GM12864 (cell line): ENCODE data around the gene ERRFI1.

Experiments used
- DNase-seq: peaks from one replicate; pipeline ENCODE4 v3.0.0-alpha.2; 2011; ENCODE audit warnings: low read depth
- H3K4me3 ChIP-seq: 2 replicates; pipeline ENCODE4 v1.5.1; 2011; ENCODE audit warnings: mild to moderate bottlenecking, low read depth, low read length, control low read depth
- TF ChIP-seq, protein P1 (sequence below): IDR thresholded peaks from 2 replicates; pipeline ENCODE4 v1.5.1; 2011; ENCODE audit warnings: low read depth, mild to moderate bottlenecking, moderate library complexity, low read length, control low read depth, inconsistent platforms; ENCODE audit errors: missing control alignments

Gene ERRFI1

DNA sequence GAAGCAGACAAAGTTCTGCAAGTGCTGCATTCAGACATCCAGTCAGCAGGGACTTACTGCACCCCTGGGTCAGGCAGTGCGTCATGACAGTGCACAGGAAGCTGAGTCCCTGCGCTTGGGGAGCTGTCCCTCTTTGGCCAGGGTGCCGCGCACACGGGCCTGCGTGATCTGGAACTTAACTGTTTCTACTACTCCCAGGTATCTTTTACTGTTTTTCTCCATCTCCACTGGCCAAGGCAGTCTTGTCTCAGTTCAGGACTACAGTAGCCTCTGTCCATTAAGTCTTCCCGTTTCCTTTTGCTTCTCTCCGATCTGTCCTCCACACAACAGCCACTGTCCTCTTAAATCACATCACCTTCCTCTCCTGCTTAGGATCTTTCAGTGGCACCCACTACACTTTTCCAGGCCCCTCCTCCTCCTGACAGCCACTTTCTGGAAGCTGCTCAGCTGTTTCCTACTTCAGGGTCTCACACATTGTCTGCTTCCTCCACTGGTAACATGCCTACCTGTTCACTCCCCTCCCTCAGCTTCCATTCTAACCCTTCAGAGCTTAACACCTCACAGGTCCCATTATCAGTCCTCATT is 15.9 kb downstream of the ERRFI1 start:
- DNase-seq = no peak
- H3K4me3 ChIP-seq = no peak overlapping the region
- TF ChIP-seq, protein P1, sequence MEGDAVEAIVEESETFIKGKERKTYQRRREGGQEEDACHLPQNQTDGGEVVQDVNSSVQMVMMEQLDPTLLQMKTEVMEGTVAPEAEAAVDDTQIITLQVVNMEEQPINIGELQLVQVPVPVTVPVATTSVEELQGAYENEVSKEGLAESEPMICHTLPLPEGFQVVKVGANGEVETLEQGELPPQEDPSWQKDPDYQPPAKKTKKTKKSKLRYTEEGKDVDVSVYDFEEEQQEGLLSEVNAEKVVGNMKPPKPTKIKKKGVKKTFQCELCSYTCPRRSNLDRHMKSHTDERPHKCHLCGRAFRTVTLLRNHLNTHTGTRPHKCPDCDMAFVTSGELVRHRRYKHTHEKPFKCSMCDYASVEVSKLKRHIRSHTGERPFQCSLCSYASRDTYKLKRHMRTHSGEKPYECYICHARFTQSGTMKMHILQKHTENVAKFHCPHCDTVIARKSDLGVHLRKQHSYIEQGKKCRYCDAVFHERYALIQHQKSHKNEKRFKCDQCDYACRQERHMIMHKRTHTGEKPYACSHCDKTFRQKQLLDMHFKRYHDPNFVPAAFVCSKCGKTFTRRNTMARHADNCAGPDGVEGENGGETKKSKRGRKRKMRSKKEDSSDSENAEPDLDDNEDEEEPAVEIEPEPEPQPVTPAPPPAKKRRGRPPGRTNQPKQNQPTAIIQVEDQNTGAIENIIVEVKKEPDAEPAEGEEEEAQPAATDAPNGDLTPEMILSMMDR = no peak

DNA sequence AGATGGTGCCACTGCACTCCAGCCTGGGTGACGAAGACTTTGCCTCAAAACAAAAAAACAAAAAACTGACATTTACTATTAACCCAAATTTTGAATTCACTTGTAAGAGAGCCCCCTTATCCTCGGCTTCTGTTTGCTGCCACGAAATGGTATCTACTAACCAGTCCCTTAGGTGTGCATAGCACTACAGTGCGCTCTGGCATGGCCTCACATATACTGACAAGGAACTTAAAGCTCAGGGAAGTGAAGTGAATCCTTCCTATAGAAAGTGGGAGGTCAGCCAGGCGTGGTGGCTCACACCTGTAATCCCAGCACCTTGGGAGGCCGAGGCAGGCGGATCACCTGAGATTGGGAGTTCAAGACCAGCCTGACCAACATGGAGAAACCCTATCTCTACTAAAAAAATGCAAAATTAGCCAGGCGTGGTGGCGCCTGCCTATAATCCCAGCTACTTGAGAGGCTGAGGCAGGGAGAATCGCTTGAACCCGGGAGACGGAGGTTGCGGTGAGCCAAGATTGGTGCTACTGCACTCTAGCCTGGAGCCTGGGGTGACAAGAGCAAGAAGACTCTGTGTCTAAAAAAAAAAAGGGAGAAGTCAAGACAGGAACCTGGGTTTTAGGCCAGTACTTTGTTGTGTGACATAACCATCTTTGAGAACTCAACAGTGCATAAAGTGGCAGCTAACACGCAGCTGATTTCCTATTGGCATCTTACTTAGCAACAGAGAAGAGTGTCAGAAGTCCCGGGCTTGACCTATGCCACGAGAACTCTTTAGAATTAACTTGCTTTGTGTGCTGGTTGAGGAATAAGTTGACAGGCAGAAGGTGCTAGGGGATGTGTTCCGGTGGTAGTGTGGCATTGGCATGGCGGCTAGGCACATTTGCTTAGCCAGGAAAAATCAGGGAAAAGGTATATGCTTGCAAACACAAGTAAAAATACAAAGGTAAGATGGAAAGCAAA is 16.8 kb downstream of the ERRFI1 start:
- no peak overlapping the region for H3K4me3 ChIP-seq
- TF ChIP-seq, protein P1 = no peak
- no peak for DNase-seq

DNA sequence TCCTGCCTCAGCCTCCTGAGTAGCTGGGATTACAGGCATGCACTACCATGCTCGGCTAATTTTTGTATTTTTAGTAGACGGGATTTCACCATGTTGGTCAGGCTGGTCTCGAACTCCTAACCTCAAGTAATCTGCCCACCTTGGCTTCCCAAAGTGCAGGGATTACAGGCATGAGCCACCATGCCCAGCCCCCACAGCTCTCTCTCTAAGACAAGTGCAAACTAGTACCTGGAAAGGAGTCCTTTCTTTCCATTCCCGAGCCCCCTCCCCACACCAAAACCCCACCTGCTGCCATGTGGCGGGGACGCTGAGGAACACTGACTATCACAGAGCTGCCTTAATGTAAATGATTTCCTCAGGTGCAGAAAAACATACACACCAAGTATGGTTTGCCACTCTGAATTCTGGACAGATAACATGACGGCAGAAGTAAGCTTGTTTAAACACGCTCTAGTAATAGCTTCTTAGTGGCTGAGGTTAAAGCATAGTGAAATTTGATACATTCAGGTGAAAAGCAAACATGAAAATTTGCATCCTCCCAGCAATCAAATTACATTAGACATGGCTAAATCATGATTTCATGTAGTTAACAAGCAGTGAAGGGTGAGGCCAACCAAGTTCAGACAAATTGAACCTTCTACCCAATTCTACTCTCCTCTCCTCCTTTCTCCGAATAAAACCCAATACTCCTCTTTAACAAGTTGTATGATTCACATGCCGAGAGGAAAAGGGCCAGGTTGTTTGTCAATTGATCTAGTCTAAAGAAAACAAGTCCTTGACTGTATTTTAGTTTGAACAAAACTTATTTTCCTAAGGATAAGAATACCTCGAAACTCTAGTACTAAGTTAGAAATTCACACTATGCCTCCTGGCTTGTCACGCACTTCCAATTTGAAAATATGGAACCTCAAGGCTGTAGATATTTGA is 19.8 kb downstream of the ERRFI1 start:
- TF ChIP-seq, protein P1 = no peak
- DNase-seq = no peak
- H3K4me3 ChIP-seq = no peak overlapping the region

DNA sequence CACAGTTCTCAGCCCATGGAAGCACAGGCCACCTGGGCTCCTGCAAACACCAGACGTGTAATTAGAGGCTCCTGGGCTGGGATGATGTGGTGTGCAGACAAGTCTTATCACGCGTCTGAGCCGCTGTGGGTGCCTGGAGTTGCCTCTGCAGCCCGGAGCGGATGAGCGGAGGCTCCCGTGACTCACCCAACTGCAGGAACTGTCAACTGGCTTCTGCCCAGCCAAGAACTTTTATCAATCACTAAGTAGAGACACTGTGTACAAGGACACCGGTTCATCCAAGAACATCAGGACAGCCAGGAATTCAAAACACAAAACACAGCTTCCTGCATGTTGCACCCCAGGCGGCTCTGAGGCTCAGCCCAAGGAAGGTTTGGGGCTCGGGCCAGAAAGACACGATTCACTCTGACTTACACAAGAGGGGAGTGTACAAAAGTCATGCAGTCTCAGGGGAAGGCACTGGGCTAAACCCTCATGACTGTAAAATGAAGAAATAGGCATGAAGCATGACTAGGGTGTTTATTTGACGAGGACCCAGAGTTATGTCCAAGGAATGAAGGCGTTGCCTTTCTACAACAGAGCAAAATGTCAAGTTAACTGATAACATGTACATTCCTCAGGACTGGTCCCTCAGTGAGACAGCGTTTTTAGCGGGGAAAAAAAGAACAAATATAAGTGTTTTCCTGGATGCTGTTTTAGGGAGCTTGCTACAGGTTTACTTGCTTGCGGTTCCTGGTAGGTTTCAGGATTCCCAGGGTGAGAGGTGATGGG is 21.1 kb downstream of the ERRFI1 start:
- no peak overlapping the region for H3K4me3 ChIP-seq
- DNase-seq = no peak
- TF ChIP-seq, protein P1 = no peak

DNA sequence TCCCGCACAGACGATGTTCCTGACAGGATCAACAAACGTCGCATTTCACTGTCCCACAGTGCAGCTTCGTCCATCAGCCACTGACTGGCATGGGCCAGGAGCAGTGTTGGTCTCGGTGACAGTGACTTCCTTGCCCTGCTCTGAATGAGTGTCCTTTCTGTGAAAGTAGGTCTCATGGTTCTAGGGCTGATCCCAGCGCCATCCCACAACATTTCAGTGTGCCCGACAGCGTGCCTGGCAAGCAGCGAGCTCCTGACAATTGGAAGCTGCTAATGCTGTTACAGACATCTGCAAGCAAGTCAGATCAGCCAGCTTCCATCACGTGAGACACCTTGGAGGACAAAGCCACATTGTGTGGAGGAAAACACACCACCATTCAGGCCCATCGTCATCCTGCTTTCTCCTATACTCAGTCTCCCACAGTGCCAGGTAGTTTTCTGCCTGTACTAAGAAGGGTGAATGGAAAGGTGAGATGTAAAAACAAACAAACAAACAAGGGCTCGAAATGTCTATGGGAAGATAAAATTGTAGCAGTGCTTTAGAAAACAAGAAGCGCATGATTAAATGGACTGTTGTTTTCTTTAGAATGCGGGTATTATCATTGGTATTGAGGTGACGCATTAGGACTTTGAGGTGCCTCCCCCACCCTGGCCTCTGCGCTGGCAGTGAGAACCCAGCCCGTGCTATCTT is 21.9 kb downstream of the ERRFI1 start:
- DNase-seq = no peak
- no peak overlapping the region for H3K4me3 ChIP-seq
- TF ChIP-seq, protein P1 = no peak
